HepG2 (cell line): Measurements from ENCODE around the gene BLVRB. TPM values are rescaled to one million over a fixed set of nuclear protein-coding genes. Genes with fewer than 3 reads are reported as not detected.

ENCODE experiments used
- ATAC-seq: fragments of 200-7000 bp; cut with Tn5 transposase; 3 replicates; pipeline ENCODE4 v1.9.1; 2020; ENCODE audit warnings: mild to moderate bottlenecking, moderate library complexity
- BruUV-seq: library from RNA; stranded (reverse); fragments of 400-500 nt; replicated peaks from 2 replicates; lab custom pipeline; 2021; lab: Mats Ljungman, UMichigan
- CTCF ChIA-PET: fragments of 300-600 bp; formaldehyde crosslinking; extraction: SDS; loops from one replicate; lab custom pipeline; 2021; ENCODE audit warnings: low total read pairs, inconsistent platforms, low intra/inter-chr PET ratio; lab: Yijun Ruan, JAX
- POLR2A ChIA-PET: fragments of 350-600 bp; sonication (Branson Sonifier 250); formaldehyde crosslinking; loops from one replicate; lab custom pipeline; 2020; ENCODE audit warnings: antibody characterized with exemption, inconsistent platforms; lab: Yijun Ruan, JAX
- DNase-seq: peaks from one replicate; pipeline ENCODE4 v3.0.0-alpha.2; 2015; ENCODE audit warnings: low spot score
- FAIRE-seq: peaks from 3 replicates; lab custom pipeline; 2011; peaks lifted over from hg19 to GRCh38; lab: Jason Lieb, UNC
- H2AFZ ChIP-seq: one replicate; pipeline ENCODE4 v1.6.1; 2011; ENCODE audit warnings: low read length, inconsistent platforms
- H3K27ac ChIP-seq: fragments of 300-600 bp; 3 replicates; pipeline ENCODE4 v1.8.0; 2011; ENCODE audit warnings: mixed run types, mild to moderate bottlenecking, mixed read lengths, low read length, inconsistent platforms; ENCODE audit not compliant: insufficient read depth; ENCODE audit errors: extremely low read length
- H3K27me3 ChIP-seq, 2 experiments: fragments of 200-600 bp in 1 of 2; 2 replicates in 1 of 2; 3 replicates in 1 of 2; pipeline versions ENCODE4 v1.6.0 to v1.8.0; 2011; ENCODE audit warnings: low read length in 2 of 2, mild to moderate bottlenecking in 2 of 2, moderate library complexity in 2 of 2, inconsistent platforms in 1 of 2; ENCODE audit not compliant: insufficient read depth in 2 of 2, control insufficient read depth in 1 of 2
- H3K36me3 ChIP-seq, 2 experiments: fragments of 200-600 bp in 1 of 2; replicated peaks in 1 of 2; 2 replicates in 1 of 2; 3 replicates in 1 of 2; pipeline versions ENCODE4 v1.5.1 to v1.8.0; 2011; ENCODE audit warnings: low read length in 2 of 2, inconsistent platforms in 1 of 2; ENCODE audit not compliant: insufficient read depth in 2 of 2, control insufficient read depth in 1 of 2
- H3K4me1 ChIP-seq: 2 replicates; pipeline ENCODE4 v1.5.1; 2012; ENCODE audit warnings: low read length, inconsistent platforms; ENCODE audit not compliant: insufficient read depth
- H3K4me2 ChIP-seq: 2 replicates; pipeline ENCODE4 v1.6.0; 2011; ENCODE audit warnings: low read depth, low read length, inconsistent platforms
- H3K4me3 ChIP-seq, 3 experiments: fragments of 200-600 bp in 1 of 3; sonication (generic), shearing (Covaris generic) in 1 of 3; replicated peaks in 1 of 3; 2 replicates each; pipeline ENCODE4 v1.5.1; 2011 to 2016; ENCODE audit warnings: low read length in 3 of 3, inconsistent platforms in 2 of 3, low read depth in 2 of 3, mild to moderate bottlenecking in 2 of 3, control low read depth in 1 of 3, mixed read lengths in 1 of 3; ENCODE audit not compliant: insufficient read depth in 1 of 3
- H3K79me2 ChIP-seq: one replicate; pipeline ENCODE4 v1.6.1; 2011; ENCODE audit warnings: low read length, inconsistent platforms; ENCODE audit not compliant: insufficient read depth
- H3K9ac ChIP-seq: 2 replicates; pipeline ENCODE4 v1.6.0; 2011; ENCODE audit warnings: mild to moderate bottlenecking, low read depth, low read length, inconsistent platforms; ENCODE audit not compliant: insufficient read depth
- H3K9me3 ChIP-seq: 2 replicates; pipeline ENCODE4 v1.5.1; 2012; ENCODE audit warnings: mild to moderate bottlenecking, low read length
- H4K20me1 ChIP-seq: 2 replicates; pipeline ENCODE4 v1.6.0; 2011; ENCODE audit warnings: inconsistent platforms, mild to moderate bottlenecking, low read length, moderate library complexity; ENCODE audit not compliant: insufficient read depth
- BRD4 ChIP-seq: sonication (generic); formaldehyde crosslinking; IDR thresholded peaks from 2 replicates; pipeline ENCODE4 v1.4.0; 2020; ENCODE audit warnings: missing genetic modification reagents
- CSRNP1 ChIP-seq: sonication (generic); formaldehyde crosslinking; IDR thresholded peaks from 2 replicates; pipeline ENCODE4 v1.8.1; 2023; ENCODE audit warnings: mild to moderate bottlenecking, missing genetic modification reagents
- ERF ChIP-seq: IDR thresholded peaks from 2 replicates; pipeline ENCODE4 v1.6.1; 2018; ENCODE audit warnings: missing biosample characterization, missing genetic modification reagents
- ETV5 ChIP-seq: IDR thresholded peaks from 2 replicates; pipeline ENCODE4 v1.6.1; 2018; ENCODE audit warnings: missing biosample characterization, missing genetic modification reagents, inconsistent platforms, borderline replicate concordance
- MBD4 ChIP-seq: IDR thresholded peaks from 2 replicates; pipeline ENCODE4 v1.6.1; 2012; ENCODE audit warnings: low read length, inconsistent platforms, borderline replicate concordance
- PHF8 ChIP-seq: sonication (generic); formaldehyde crosslinking; IDR thresholded peaks from 2 replicates; pipeline ENCODE4 v1.5.0; 2020; ENCODE audit warnings: missing genetic modification reagents
- PLSCR1 ChIP-seq: sonication (generic); formaldehyde crosslinking; IDR thresholded peaks from 2 replicates; pipeline ENCODE4 v1.5.0; 2020; ENCODE audit warnings: missing genetic modification reagents, mild to moderate bottlenecking, borderline replicate concordance
- REST ChIP-seq, 2 experiments: IDR thresholded peaks; 2 replicates each; pipeline ENCODE4 v1.6.1; 2011 to 2012; ENCODE audit warnings: low read length in 2 of 2, borderline replicate concordance in 1 of 2, low read depth in 1 of 2, mild to moderate bottlenecking in 1 of 2, moderate library complexity in 1 of 2
- SP5 ChIP-seq: IDR thresholded peaks from 2 replicates; pipeline ENCODE4 v1.6.1; 2016; ENCODE audit warnings: low read depth, borderline replicate concordance
- YY1 ChIP-seq: IDR thresholded peaks from 2 replicates; pipeline ENCODE4 v1.6.1; 2011; ENCODE audit warnings: low read length, low read depth, moderate library complexity, mild to moderate bottlenecking; ENCODE audit not compliant: insufficient read depth, insufficient replicate concordance
- ZFP90 ChIP-seq: sonication (generic); formaldehyde crosslinking; IDR thresholded peaks from 2 replicates; pipeline ENCODE4 v1.8.0; 2022; ENCODE audit warnings: missing genetic modification reagents, mild to moderate bottlenecking, inconsistent platforms, borderline replicate concordance
- ZMYM3 ChIP-seq: sonication (generic); formaldehyde crosslinking; IDR thresholded peaks from 2 replicates; pipeline ENCODE4 v1.5.1; 2020; ENCODE audit warnings: mild to moderate bottlenecking, missing genetic modification reagents
- ZNF124 ChIP-seq: sonication (generic); formaldehyde crosslinking; IDR thresholded peaks from 2 replicates; pipeline ENCODE4 v1.4.0; 2020; ENCODE audit warnings: missing genetic modification reagents
- WGBS: methylation state at CpG from one replicate; pipeline ENCODE4 v1.1.6; 2017; ENCODE audit warnings: low lambda C conversion rate; 5-methylcytosine and 5-hydroxymethylcytosine counted together
- in situ Hi-C: cut with HindIII; loops from 2 replicates; pipeline ENCODE4 v1.10.0; 2017; ENCODE audit warnings: low pct_unique_long_range_greater_than_20kb; ENCODE audit not compliant: extremely low pct_ligation_motif_present
- intact Hi-C: fragments of 100-400 bp; cut with micrococcal nuclease; formaldehyde crosslinking; loops from one replicate; pipeline ENCODE4 v1.10.0; 2022; ENCODE audit not compliant: unreplicated experiment
- polyA plus RNA-seq, 8 experiments: library from polyadenylated mRNA; depleted of rRNA in 3 of 8; stranded (reverse) in 7 of 8; unstranded in 1 of 8; fragments of >200 nt; fragmentation: Illumina TruSeq in 4 of 8; extraction: Trizol in 4 of 8; gene quantifications; 2 replicates each; pipeline versions ENCODE4 v1.2.1 to v1.2.3, GENCODE V29; 2011 to 2016; ENCODE audit warnings: low read depth in 4 of 8, missing spikeins in 1 of 8, mixed read lengths in 1 of 8; ENCODE audit not compliant: insufficient read depth in 1 of 8
- total RNA-seq, 5 experiments: library from RNA; depleted of rRNA; stranded (reverse); fragments of >200 nt; fragmentation: Illumina TruSeq; extraction: Trizol; gene quantifications; 2 replicates each; pipeline ENCODE4 v1.2.3, GENCODE V29; 2016; ENCODE audit warnings: low read depth in 1 of 5
- TF ChIP-seq, protein P1 (sequence below): sonication (generic); formaldehyde crosslinking; IDR thresholded peaks from 2 replicates; pipeline ENCODE4 v1.8.0; 2022; ENCODE audit warnings: mild to moderate bottlenecking, missing genetic modification reagents, borderline replicate concordance

Gene BLVRB
- total and polyA plus RNA-seq, 2 of the 13 experiments (the other 11 are each of a cell fraction or from before 2014, with no cell fraction given), result 25.9 to 51.4 TPM

- intact Hi-C loops, result loop anchor here (10.0 kb wide), 1 partner anchor 56 kb away; no protein-coding TSS in a partner anchor
- ATAC-seq, result no peak
- CTCF ChIA-PET, result no interaction called here
These were observed 3.5 kb upstream of the BLVRB start for GRCh38 chr19:40469011-40469410.

More at GRCh38 chr19:40469011-40469410, 3.5 kb upstream of the BLVRB start:
- FAIRE-seq (no peak), DNase-seq (no peak)
- H3K79me2 ChIP-seq, result no peaks in the 10 kb centered on the region
- H3K4me3 ChIP-seq, result no peak overlapping the region
- no peak overlapping the region for H2AFZ ChIP-seq
- H3K4me1 ChIP-seq, result peaks cover 23% of the 10 kb centered on the region
- BruUV-seq, result no TSS peak
- no peaks in the 10 kb centered on the region for H3K36me3 ChIP-seq
- no peaks in the 10 kb centered on the region for H3K9me3 ChIP-seq
- in situ Hi-C loops, result no loop called here
- POLR2A ChIA-PET, result no interaction called here
- H4K20me1 ChIP-seq, result no peaks in the 10 kb centered on the region
- 76% methylated on average over 6 of the region's 6 CpGs for WGBS
- TF ChIP-seq MBD4 (no peak), CSRNP1 (no peak), YY1 (no peak), PLSCR1 (CRISPR knock-in tag) (no peak), SP5 (CRISPR knock-in tag) (no peak), ETV5 (CRISPR knock-in tag) (no peak), ZNF124 (CRISPR knock-in tag) (no peak), ZFP90 (CRISPR knock-in tag) (no peak), PHF8 (no peak), BRD4 (CRISPR knock-in tag) (no peak), ERF (no peak), ZMYM3 (CRISPR knock-in tag) (no peak), REST (IDR thresholded peaks at IDR 0.05; ENCODE audit: borderline replicate concordance in 1 of 2, low read depth in 1 of 2, low read length in 2 of 2) (no peak)
- TF ChIP-seq, protein P1, sequence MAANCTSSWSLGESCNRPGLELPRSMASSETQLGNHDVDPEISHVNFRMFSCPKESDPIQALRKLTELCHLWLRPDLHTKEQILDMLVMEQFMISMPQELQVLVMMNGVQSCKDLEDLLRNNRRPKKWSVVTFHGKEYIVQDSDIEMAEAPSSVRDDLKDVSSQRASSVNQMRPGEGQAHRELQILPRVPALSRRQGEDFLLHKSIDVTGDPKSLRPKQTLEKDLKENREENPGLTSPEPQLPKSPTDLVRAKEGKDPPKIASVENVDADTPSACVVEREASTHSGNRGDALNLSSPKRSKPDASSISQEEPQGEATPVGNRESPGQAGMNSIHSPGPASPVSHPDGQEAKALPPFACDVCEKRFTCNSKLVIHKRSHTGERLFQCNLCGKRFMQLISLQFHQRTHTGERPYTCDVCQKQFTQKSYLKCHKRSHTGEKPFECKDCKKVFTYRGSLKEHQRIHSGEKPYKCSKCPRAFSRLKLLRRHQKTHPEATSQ, result no peak
- TF ChIP-seq, all 625 proteins: peak for 0
- no peak overlapping the region for H3K27ac ChIP-seq
- peaks cover 1 to 17% of the 10 kb centered on the region in 2 experiments; a peak in 3 of 5 replicates for H3K27me3 ChIP-seq
- no peak overlapping the region for H3K4me2 ChIP-seq
- no peak overlapping the region for H3K9ac ChIP-seq
